ENCODE measurements around the gene MYL6B.

MYL6B gene

DNA sequence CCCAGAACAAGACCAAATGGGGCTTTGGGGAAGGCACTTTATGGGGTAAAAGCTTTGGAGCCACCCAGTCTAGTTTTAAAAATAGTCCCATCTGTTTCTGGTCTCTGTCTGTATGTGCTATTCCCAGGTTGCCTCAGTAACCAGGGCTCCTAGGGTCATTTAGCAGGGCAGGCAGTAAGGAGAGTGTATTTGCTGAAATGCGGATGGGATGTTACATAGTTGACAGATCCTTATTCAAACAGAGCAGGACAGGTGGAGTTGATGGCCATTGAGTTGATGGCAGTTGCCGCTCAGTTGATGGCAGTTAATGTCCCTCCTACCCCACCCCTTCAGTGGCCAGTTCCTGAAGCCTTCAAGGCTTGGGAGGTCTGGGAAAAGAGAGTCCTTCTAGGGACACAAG is 29.8 kb upstream of the MYL6B start:
- no peak for DNase-seq (ENCODE audit: low read depth)

DNA sequence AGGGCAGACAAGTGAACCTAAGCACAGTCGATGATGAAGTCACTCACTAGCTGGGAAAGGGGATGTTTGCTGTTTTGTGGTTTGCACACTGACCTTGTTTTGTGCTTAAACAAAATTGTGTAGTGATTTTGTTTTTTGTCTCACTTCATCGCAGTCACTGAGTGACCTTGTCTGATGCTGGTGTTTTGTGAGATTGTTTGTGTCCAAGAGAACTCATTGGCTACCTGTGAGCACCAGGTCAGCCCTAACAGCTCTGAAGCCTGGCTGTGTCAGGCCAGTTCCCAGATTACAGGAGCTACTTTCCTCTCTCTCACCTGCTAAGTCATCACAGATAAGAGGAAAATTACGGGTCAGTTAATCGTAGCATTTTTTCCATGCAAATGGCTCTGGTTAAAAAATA is 28.3 kb upstream of the MYL6B start:
- no peak for DNase-seq (ENCODE audit: low read depth)

DNA sequence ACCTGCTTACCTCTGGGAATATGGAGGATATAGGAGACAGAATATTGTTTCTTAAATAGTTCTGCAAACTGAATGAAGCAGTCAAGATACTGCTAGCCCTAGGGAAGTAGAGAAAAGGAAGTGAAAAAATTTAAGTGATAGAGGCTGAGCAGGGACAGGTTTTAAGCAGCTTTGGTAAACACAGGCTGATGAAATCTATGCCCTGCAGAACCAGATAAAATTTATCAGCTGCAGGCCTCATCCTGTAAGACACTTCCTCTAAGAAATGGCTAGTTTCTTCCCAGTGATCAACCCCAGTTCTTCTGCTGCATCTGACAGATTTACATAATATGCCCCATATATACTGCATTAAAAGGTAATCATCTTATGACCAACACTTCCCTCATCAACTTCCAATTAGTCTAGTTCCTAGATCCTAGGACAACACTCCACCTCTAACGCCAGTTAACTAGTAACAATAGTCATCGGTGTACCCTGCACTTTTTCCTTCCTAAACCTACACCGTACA is 25.6 kb upstream of the MYL6B start:
- DNase-seq (ENCODE audit: low read depth) = no peak

DNA sequence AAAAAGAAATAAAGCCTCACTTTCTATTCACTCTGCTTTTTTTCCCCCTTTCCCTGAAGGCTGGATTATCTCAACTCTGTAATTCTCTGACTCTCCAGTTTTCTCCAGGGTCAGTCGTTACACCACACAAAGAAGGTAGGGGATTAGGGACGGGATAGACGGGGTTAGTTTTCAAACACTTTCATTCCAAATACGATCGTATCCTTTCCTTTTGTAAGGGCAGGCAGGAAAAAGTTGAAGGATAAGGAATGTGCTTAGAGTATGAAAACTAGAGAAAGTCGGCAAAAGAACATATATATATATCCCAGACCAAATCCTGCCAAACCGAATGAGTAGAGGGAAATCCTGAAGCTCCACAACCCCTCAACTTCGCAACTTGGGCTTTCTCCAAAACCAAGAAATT is 24.9 kb upstream of the MYL6B start:
- DNase-seq (ENCODE audit: low read depth) = no peak

DNA sequence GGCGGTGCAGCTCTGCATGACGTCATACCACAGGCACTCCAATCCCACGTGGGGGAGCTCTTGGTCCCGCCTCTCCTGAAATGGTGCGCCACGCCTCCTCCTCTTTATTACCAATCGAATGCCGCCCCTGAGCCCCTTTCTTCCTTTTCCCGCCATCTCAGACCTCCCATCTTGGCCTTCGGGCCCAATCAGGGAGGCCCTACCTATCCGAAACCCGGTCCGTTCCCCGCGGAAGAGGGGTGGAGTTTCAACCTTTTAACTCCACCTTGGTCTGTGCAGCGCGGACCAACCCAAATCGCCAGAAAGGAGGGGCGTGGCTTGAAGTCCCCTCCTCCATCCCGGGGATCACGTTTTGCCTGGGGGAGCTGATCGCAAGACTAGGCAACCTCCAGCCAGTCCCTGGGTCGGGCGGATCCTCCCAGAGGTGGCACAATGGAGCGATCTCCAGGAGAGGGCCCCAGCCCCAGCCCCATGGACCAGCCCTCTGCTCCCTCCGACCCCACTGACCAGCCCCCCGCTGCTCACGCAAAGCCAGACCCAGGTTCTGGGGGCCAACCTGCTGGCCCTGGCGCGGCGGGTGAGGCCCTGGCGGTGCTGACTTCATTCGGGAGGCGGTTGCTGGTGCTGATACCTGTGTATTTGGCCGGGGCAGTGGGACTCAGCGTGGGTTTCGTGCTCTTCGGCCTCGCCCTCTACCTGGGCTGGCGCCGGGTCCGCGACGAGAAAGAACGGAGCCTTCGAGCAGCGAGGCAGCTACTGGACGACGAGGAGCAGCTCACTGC is 24.3 kb upstream of the MYL6B start, which contains the start of gene ESYT1:
TSS of gene ESYT1 (plus strand) at position 380 of the 782 bp plus-strand sequence. CDS start at position 433, 53 bp downstream.
- peak; percentile 91 for DNase-seq (ENCODE audit: low read depth)

DNA sequence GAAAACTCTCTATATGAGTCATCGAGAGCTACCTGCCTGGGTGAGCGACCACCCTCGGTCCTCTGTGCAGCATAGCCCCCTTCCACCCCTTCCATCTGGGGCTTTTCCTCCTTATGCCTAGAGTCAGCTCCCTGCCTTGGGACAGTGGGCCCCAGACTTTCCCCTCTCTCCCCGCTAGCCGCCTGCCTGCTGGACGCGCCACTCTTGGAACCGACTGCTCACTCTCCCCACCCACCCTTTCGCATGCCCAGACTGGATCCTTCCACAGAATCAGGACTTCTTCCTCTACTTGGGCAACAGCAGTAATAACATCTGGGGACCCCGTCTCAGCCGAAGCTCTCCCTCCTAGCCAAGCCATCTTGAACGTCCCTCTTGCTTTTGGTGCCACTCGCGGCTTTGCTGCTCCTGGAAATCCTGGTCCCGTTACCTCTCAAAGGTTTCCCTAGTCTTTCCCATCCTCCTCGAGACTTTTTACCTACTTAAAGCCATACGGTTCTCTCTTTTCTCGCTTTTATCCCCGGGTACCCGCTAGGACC is 23.6 kb upstream of the MYL6B start:
- DNase-seq (ENCODE audit: low read depth) = no peak

DNA sequence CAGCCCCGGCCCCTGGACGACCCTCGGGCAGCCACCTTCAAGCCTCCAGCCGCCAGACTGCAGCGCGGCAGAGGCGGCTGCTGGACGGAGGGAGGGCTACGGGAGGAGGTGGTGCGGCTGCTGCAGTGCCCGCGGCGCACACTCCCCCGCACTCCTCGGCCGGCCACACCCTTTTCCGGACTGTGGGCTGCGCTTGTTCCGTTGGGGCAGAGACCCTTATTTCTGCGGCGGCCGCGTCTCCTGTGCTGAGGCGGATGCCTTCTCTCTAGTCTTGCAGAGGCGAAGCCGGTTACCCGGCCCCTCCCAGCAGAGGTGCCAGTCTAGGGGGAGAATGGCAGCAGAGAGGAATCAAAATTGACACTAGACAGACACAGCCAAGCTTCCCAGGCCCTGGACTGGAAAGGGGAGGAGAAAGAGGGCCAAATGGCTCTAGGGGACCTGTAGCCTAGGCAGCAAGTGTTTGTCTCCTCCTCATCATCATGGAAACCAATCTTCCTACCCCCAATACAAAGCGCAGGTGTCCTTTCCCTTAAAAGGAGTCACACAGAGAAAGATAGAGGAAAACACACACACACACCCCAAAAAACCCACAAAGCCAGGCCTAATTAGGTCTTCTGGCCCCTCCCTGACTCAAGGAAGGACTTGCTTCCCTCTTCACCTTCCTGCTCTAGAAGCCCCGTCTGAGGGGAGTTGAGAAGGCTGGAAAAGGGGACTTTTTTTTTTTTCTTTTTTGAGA is 23.0 kb upstream of the MYL6B start:
- peak; percentile 67 for DNase-seq (ENCODE audit: low read depth)

DNA sequence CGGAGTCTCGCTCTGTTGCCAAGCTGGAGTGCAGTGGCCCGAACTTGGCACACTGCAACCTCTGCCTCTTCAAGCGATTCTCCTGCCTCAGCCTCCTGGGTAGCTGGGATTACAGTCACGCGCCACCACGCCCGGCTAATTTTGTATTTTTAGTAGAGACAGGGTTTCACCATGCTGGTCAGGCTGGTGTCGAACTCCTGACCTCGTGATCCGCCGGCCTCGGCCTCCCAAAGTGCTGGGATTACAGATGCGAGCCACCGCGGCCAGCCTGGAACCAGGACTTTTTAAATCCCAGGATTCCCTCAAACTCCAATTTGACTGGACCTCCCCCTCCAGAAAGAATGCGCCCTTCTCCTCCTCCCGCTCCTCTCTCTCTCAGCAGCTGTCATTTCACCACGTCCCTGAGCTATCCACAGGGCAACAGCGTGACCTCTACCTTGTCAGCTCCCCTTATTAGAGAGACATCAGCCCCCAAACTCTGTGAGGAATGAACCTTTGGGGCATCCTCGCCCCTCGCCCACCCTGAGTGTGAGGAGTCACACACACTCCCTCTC is 22.4 kb upstream of the MYL6B start:
- no peak for DNase-seq (ENCODE audit: low read depth)

DNA sequence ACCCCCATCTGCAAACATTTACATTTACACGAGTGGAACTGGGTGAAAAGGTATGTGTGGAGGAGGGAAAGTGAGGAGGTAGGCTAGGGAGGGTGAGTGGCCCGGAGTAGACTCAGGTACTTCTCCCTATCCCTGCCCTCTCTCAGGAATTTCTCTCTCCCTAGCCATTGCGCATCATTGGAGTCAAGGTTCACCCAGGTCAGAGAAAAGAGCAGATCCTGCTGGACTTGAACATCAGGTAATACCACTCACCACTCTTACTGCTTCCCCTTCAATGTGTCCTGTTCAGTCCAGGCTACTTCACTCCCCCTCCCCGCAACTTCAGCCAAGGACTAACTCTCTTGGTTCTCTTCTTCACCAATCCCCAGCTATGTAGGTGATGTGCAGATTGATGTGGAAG is 21.5 kb upstream of the MYL6B start:
- DNase-seq (ENCODE audit: low read depth) = no peak

DNA sequence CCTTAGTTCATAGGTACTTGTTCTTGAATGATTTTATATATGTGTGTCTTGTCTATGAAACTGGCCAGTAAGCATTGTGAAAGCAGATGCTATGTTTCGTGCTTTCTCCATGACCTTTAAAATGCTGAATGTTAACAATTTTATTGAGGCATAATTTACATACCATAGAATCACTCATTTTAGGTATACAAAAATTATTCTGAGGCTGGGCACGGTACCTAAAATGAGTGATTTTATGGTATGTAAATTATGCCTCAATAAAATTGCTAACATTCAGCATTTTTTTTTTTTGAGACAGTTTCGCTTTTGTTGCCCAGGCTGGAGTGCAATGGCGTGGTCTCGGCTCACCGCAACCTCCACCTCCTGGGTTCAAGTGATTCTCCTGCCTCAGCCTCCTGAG is 17.5 kb upstream of the MYL6B start:
- no peak for DNase-seq (ENCODE audit: low read depth)

DNA sequence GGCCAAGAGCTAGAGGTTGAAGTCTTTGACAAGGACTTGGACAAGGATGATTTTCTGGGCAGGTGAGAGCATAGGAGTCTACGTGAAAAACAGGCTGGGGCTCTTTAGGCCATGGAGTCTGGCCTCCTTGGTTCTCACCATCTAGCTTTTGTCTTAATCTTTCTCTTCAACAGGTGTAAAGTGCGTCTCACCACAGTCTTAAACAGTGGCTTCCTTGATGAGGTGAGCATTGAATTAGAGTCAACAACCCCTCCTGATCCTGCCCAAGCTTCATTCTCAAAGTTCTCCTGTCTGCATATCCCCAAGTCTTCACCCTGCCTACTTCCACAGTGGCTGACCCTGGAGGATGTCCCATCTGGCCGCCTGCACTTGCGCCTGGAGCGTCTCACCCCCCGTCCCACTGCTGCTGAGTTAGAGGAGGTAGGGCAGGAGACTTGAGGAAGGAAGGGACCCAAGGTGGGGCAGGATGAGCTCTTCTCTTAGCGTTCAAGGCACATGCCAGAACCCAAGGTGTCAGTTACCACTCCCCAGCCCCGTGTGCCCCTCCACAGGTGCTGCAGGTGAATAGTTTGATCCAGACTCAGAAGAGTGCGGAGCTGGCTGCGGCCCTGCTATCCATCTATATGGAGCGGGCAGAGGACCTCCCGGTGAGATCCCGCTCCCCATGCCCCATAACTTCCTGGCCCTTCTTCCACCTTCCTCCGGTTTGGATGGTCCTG is 14.4 kb upstream of the MYL6B start:
- no peak for DNase-seq (ENCODE audit: low read depth)

DNA sequence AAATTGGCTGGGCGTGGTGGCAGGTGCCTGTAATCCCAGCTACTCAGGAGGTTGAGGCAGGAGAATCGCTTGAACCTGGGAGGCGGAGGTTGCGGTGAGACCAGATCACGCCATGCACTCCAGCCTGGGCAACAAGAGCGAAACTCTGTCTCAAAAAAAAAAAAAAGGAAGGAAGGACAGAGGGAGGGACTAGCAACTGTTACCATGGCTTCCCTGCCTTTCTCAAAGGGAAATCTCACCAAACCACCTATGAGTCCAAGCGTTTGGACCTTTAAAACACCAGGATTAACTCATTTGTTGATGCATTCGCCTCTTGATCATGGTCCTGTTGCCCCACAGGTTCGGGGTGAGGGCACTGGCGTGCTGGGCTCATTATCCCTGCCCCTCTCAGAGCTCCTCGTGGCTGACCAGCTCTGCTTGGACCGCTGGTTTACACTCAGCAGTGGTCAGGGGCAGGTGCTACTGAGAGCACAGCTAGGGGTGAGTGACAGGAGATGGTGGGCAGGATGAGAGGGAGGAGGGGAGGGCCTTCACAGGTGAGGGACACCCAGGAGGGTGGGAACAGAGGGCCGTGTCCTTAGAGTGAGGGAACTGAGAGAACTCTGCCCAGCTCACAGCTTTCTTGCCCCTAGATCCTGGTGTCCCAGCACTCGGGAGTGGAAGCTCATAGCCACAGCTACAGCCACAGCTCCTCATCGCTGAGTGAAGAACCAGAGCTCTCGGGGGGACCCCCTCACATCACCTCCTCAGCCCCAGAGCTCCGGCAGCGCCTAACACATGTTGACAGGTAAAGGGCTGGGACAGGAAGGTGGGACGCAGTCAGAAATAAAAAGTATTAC is 10.2 kb upstream of the MYL6B start:
- DNase-seq (ENCODE audit: low read depth) = no peak

DNA sequence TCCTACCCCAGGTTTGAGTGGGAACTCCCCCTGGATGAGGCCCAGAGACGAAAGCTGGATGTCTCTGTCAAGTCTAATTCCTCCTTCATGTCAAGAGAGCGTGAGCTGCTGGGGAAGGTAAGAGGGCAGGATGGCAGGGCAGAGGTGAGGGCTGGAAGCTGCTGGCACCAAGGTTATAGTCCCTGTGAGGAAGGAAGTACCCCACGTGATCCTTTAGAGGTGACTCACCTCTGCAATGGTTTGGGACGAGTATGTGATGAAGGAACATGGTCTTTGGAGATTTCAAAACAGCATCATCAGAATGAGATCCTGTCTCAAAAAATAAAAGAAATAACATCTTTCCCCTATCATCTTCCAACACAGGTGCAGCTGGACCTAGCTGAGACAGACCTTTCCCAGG is 9.2 kb upstream of the MYL6B start:
- no peak for DNase-seq (ENCODE audit: low read depth)

DNA sequence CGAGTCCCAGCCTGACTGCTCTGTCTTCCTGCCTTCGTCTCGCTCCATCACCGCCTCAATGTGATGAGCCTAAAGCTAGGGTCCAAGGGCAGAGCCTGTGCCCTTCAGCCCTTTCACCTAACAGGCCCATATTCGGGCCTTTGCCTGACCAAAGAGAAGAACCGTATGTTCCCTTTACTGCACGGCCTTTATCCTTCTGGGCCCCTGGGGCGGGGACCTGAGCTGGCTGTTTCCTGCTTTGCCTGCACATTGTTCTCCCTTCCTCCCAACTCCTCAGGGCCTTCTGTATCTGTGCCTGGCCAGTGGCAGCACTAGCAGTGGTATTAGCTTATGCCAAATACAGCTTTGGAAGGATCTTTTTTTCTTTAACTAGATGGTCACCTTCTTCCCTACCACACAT is 8.5 kb upstream of the MYL6B start:
- DNase-seq (ENCODE audit: low read depth) = no peak

DNA sequence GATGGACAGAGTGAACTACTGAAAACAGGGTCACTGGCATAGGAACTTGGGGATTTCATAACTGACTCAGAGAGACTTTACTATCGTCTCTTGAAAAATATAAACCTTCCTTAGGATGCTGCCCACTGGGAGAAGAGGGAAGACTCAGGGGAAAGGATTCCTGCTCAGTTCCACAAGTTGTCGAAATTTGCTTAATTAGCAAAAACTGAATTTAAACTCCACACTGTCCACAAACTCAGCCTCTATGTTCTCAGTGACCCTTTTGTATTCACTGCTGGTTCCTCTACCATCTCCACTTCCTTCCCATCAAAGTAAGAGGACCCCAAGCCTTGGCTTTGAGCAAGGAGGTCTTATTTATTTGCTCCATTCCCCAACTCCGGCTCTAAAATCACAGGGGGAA is 7.2 kb upstream of the MYL6B start:
- no peak for DNase-seq (ENCODE audit: low read depth)

DNA sequence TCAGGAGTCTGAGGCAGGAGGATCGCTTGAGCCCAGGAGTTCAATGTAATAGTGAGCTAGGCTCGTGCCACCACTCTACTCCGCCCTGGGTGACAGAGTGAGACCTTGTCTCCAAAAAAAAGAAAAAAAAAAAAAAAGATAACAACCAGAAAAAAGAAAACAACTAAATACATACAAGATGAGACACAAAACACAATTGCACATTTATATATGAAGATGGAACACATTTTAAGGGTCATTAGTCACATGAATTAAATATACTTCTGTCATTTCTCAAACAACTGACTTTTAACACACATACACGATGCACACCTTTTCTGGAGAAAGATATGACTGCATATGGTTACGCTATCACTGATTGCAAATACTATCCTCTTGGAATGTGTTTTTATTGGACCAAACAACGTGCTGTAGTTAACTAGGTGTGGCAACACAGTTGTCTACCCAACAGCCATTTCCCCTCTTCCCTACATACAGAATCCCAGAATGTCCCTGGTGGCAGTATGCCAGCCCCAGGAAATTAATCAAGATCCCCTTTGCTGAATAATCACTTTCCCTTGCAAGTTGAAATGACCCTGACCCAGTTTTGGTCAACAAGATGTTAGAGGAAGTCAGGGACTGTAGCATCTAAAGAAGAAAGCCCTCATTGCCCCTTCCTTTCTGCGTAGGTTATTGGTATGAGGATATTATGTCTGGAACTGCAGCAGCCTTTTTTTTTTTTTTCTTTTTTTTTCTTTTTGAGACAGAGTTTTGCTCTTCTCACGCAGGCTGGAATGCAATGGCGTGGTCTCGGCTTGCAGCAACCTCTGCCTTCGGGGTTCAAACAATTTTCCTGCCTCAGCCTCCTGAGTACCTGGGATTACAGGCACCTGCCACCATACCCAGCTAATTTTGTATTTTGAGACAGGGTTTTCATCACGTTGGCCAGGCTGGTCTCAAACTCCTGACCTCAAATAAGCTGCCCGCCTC is 5.6 kb upstream of the MYL6B start:
- DNase-seq (ENCODE audit: low read depth) = no peak

DNA sequence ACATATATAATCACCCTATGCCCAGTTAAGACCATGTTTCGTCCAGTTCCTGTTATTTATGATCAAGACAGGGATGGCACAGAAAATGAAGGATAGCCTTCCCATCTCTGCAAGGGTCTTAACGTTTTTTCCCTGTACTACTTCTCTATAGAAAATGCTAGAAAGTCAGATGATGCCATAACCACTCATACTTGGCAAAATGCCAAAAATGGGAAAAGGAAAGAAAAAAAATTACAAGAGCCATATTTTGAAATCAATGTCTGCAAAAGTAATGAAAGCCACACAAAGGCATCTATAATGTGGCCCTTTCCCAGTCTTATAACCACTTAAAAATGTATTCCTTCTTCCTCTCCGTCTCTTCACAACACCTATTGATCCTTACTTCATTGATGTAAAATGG is 1.8 kb upstream of the MYL6B start:
- DNase-seq (ENCODE audit: low read depth) = no peak

DNA sequence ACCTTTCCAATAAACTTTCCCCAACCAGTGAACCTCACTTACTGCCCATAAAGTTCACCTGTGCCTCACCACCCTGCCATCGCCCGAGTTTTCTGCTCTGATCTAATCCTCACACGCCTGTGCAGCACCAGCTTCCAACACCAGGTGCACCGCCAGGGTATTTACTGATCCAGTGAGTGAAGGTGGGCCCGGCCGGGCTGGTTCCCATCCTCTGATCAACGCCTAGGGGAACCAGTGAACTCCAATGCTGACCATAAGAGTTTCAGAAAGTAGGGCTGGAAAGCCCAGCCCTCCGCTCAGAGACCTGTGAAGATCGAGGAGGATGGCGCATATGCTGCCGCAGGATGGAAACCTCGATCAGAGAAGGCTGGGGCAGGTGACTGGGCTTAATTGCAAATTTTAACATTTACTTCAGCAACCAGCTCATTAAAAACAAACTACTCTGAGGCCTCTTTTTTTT is 685 bp upstream of the MYL6B start:
- DNase-seq (ENCODE audit: low read depth) = peak; percentile 42

DNA sequence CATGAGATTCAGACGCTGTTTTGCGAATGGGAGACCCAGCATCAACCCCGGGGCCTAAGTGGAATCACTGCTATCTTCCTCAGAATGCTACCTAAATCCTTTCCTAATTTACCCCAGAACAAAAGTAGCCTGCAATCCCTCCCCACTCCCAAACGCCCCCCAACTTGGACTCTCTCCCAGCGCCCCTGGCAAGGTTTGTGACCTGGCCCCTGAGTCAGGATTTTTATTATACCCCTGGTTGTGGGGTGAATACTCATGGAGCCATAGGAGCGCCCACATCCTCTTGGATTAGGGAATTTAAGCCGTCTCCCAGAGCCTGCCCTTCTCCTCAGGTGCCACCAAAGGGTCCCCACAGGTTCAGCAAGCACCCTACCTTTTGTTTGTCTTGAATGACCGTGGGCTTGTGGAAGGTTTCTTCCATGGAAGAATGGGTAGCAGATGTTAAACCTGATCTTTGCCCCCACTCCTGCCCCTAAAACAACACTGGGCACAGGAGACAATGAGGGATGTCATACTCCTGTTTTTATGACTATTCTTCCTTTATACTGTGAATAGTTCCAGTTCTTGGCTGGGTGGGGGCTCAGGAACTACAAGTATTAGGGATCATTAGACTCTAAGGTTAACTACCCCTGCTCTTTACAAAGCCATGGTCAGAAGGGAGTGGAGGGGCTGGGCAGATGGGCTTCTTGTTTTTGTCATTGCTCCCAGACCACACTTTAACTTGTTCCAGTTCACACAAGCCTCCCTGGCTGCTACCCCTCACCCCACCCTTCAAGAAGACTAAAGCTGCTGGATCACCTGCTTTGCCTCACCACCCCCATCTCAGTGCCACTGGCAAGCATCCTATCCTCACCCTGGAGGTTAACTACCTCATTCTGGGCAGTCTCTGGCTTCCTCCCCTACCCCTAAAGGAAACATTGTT is 630 bp downstream of the MYL6B start:
- DNase-seq (ENCODE audit: low read depth) = no peak
